ENCODE results near the gene USP6NL. TPM values are rescaled to one million over a fixed set of nuclear protein-coding genes. Genes with fewer than 3 reads are reported as not detected.

Gene USP6NL
- total RNA-seq, 1 experiment from 2014 or later: 13.0 TPM

DNA sequence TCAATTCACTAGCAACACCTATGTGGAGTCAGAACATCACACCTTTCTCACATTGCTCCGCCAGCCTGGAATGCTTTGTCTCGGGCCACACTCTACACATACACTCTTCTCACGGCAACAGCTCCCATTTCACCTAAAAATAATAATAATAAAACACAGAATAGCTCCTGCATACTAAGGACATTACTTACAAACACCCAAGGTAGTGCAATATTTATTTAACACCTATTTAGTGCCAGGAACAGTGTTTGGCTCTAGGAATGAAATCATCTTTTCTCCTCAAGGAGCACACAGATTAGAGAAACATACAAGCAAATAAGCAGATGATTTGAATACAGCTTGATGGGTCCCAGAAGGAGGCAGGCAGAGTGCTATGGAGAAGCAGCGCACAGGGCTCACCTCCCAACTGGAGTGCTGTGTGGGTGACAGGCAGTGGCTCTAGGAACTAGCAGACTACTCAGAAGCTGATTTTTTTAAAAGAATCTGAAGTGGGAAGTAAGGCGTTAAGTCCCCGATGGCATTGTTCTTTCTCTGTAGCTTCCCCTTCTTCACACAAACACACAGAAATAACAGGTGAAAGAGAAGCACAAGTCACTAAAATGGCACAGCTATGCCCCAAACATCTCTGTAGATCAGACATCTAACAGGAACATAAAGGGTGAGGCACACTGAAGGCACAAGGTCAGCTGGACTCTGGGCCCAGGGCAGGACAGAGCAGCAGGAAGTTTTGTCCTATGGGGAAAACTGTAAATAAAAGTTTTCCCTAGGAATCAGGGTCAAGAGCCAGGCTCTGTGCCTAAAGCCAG is 16.7 kb downstream of the USP6NL start:
- no peak for ATAC-seq

DNA sequence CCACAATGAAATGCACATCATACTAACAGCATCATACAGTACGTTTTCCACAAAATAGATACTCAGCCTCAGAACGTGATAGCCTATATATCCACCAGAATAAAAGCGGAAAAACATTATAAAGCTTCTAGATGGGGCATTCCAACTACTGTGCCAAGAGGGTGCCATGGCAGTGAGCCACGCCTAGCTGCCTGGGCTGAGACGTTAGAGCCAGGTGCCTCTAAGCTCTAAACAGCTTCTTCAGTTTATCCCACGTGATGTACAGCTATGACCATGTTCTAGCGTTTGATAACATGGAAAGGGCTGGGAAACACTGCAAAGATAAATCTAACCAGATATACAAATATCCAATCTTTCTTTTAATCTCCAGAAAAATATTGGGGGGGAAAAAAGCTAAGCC is 17.8 kb downstream of the USP6NL start:
- ATAC-seq (no peak), DNase-seq (no peak)
- CTCF ChIA-PET: no interaction called here
- no TSS peak for BruUV-seq (replicated peaks)
- Histone ChIP-seq H3K4me1 (ENCODE audit: insufficient read depth, low read length) (no peaks in the 10 kb centered on the region), H3K27me3 (ENCODE audit: low read length) (no peaks in the 10 kb centered on the region), H2AFZ (ENCODE audit: low read length) (no peak overlapping the region), H3K4me2 (ENCODE audit: low read length) (no peak overlapping the region), H3K9me3 (ENCODE audit: low read length) (no peaks in the 10 kb centered on the region), H3K4me3 (ENCODE audit: low read length) (no peak overlapping the region), H3K36me3 (ENCODE audit: low read depth, low read length) (no peaks in the 10 kb centered on the region), H4K20me1 (ENCODE audit: low read length) (no peaks in the 10 kb centered on the region), H3K9ac (ENCODE audit: low read length) (no peak overlapping the region), H3K27ac (ENCODE audit: low read length) (no peak overlapping the region), H3K79me2 (ENCODE audit: low read length) (peaks cover 51% of the 10 kb centered on the region), H3F3A (ENCODE audit: low read length, unreplicated experiment) (no peaks in the 10 kb centered on the region), H3K9me2 (replicated peaks; ENCODE audit: low read length) (no peaks in the 10 kb centered on the region)
- POLR2A ChIA-PET (ENCODE audit: unreplicated experiment): no interaction called here
- TF ChIP-seq EZH2phosphoT487 (IDR thresholded peaks at IDR 0.05; ENCODE audit: borderline replicate concordance, low read length): no peak
- TF ChIP-seq EZH2 (IDR thresholded peaks at IDR 0.05; ENCODE audit: low read length, unreplicated experiment): no peak
- TF ChIP-seq, protein P1, sequence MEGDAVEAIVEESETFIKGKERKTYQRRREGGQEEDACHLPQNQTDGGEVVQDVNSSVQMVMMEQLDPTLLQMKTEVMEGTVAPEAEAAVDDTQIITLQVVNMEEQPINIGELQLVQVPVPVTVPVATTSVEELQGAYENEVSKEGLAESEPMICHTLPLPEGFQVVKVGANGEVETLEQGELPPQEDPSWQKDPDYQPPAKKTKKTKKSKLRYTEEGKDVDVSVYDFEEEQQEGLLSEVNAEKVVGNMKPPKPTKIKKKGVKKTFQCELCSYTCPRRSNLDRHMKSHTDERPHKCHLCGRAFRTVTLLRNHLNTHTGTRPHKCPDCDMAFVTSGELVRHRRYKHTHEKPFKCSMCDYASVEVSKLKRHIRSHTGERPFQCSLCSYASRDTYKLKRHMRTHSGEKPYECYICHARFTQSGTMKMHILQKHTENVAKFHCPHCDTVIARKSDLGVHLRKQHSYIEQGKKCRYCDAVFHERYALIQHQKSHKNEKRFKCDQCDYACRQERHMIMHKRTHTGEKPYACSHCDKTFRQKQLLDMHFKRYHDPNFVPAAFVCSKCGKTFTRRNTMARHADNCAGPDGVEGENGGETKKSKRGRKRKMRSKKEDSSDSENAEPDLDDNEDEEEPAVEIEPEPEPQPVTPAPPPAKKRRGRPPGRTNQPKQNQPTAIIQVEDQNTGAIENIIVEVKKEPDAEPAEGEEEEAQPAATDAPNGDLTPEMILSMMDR (conservative IDR thresholded peaks at IDR 0.05; ENCODE audit: low read depth, low read length): no peak
- intact Hi-C loops (cut with micrococcal nuclease): no loop called here

More for the DNA sequence above, 16.7 kb downstream of the USP6NL start:
- no peaks in the 10 kb centered on the region for H3K4me1 ChIP-seq (ENCODE audit: insufficient read depth, low read length)
- no peak overlapping the region for H2AFZ ChIP-seq (ENCODE audit: low read length)
- no peaks in the 10 kb centered on the region for H4K20me1 ChIP-seq (ENCODE audit: low read length)
- no peak overlapping the region for H3K4me3 ChIP-seq (ENCODE audit: low read length)
- no peak for DNase-seq
- H3K27ac ChIP-seq (ENCODE audit: low read length): no peak overlapping the region
- BruUV-seq (replicated peaks): no TSS peak
- H3K79me2 ChIP-seq (ENCODE audit: low read length): peaks cover 57% of the 10 kb centered on the region
- CTCF ChIA-PET: no interaction called here
- no peaks in the 10 kb centered on the region for H3K9me3 ChIP-seq (ENCODE audit: low read length)
- POLR2A ChIA-PET (ENCODE audit: unreplicated experiment): no interaction called here
- H3K36me3 ChIP-seq (ENCODE audit: low read depth, low read length): no peaks in the 10 kb centered on the region
- no peaks in the 10 kb centered on the region for H3K27me3 ChIP-seq (ENCODE audit: low read length)
- H3K4me2 ChIP-seq (ENCODE audit: low read length): no peak overlapping the region
- intact Hi-C loops (cut with micrococcal nuclease): no loop called here
- H3K9me2 ChIP-seq (replicated peaks; ENCODE audit: low read length): no peaks in the 10 kb centered on the region
- no peak overlapping the region for H3K9ac ChIP-seq (ENCODE audit: low read length)
- TF ChIP-seq EZH2phosphoT487 (IDR thresholded peaks at IDR 0.05; ENCODE audit: borderline replicate concordance, low read length) (no peak), EZH2 (IDR thresholded peaks at IDR 0.05; ENCODE audit: low read length, unreplicated experiment) (no peak)
- TF ChIP-seq, protein P1 (conservative IDR thresholded peaks at IDR 0.05; ENCODE audit: low read depth, low read length): no peak
- no peaks in the 10 kb centered on the region for H3F3A ChIP-seq (ENCODE audit: low read length, unreplicated experiment)

DNA sequence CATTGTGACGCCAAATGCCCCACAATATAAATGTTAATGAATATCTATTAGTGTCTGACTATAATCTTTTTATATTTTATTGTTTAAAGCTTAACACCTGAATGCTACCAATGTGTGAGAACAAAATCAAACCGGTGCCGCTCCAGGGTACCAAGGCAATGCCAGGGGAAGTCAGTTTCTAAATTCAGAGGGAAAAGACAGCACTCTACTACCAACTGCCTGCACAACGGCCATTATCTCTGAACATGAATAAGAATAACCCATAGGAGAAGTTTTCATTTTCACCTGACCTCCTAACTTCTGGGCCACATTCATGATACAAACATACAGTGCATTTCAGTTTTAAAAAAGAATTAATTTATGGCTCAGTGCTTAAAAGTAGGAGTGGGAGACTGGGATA is 21.7 kb downstream of the USP6NL start:
- H3K4me2 ChIP-seq (ENCODE audit: low read length): no peak overlapping the region
- no peaks in the 10 kb centered on the region for H3K9me2 ChIP-seq (replicated peaks; ENCODE audit: low read length)
- H3K36me3 ChIP-seq (ENCODE audit: low read depth, low read length): no peaks in the 10 kb centered on the region; the same call in 1 of the 2 replicates
- no peak overlapping the region for H3K4me3 ChIP-seq (ENCODE audit: low read length)
- DNase-seq: no peak
- no peaks in the 10 kb centered on the region; the same call in 1 of the 2 replicates for H3K4me1 ChIP-seq (ENCODE audit: insufficient read depth, low read length)
- peaks cover 60% of the 10 kb centered on the region for H3K79me2 ChIP-seq (ENCODE audit: low read length)
- H3K9me3 ChIP-seq (ENCODE audit: low read length): no peaks in the 10 kb centered on the region
- no peaks in the 10 kb centered on the region for H4K20me1 ChIP-seq (ENCODE audit: low read length)
- intact Hi-C loops (cut with micrococcal nuclease): loop anchor here (5.0 kb wide), 1 partner anchor 72 kb away; no protein-coding TSS in a partner anchor
- TF ChIP-seq EZH2 (IDR thresholded peaks at IDR 0.05; ENCODE audit: low read length, unreplicated experiment) (no peak), EZH2phosphoT487 (IDR thresholded peaks at IDR 0.05; ENCODE audit: borderline replicate concordance, low read length) (no peak)
- TF ChIP-seq, protein P1 (conservative IDR thresholded peaks at IDR 0.05; ENCODE audit: low read depth, low read length): no peak
- H3K27me3 ChIP-seq (ENCODE audit: low read length): no peaks in the 10 kb centered on the region
- BruUV-seq (replicated peaks): no TSS peak
- H2AFZ ChIP-seq (ENCODE audit: low read length): no peak overlapping the region
- no peak for ATAC-seq
- ChIA-PET CTCF (no interaction called here), POLR2A (ENCODE audit: unreplicated experiment) (no interaction called here)
- H3K27ac ChIP-seq (ENCODE audit: low read length): no peak overlapping the region
- H3K9ac ChIP-seq (ENCODE audit: low read length): no peak overlapping the region
- no peaks in the 10 kb centered on the region for H3F3A ChIP-seq (ENCODE audit: low read length, unreplicated experiment)

Measured in PC-3 (cell line).